ENCODE measurements around the gene QRFPR. TPM values are rescaled to one million over a fixed set of nuclear protein-coding genes. Genes with fewer than 3 reads are reported as not detected.
"Not testable (repeated sequence)": the region's sequence is repeated elsewhere in the genome, so short reads cannot be mapped to it uniquely, and the experiment has no call there.

The QRFPR gene
- total and polyA plus RNA-seq, 2 of the 8 experiments (the other 6 are each of a cell fraction or from before 2014, with no cell fraction given), result 1.0 to 2.9 TPM

DNA sequence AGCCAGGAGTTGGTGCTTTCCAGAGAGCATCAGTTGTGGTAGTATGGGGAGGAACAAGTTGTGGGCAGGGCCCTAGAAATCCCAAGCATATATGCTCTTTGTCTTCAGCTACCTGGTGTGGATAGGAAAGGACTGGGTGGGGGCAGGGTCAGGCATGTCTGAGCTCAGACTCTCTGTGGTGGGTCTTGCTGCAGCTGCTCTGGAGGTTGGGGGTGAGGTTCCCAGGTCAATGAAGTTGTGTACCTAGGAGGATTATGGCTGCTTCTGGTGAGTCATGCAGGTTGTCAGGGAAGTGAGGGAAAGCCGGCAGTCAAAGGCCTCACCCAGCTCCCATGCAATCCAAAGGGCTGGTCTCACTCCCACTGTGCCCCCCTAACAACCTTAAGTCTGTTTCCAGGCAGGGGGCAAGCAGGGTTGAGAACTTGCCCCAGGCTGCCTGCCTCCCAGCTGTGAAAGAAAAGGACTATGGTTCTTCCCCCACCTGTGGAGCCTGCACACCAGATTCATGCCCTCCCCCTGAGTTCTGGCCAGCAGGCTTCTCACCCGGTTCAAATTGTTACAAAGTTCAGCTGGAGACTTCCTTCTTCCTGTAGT, 30.4 kb upstream of the QRFPR start (continued):
- TF ChIP-seq, protein P1, sequence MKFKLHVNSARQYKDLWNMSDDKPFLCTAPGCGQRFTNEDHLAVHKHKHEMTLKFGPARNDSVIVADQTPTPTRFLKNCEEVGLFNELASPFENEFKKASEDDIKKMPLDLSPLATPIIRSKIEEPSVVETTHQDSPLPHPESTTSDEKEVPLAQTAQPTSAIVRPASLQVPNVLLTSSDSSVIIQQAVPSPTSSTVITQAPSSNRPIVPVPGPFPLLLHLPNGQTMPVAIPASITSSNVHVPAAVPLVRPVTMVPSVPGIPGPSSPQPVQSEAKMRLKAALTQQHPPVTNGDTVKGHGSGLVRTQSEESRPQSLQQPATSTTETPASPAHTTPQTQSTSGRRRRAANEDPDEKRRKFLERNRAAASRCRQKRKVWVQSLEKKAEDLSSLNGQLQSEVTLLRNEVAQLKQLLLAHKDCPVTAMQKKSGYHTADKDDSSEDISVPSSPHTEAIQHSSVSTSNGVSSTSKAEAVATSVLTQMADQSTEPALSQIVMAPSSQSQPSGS (IDR thresholded peaks at IDR 0.05; ENCODE audit: low read length), result no peak
- no peak for TF ChIP-seq SIRT6 (IDR thresholded peaks at IDR 0.05; ENCODE audit: low read length)

GRCh38 chr4:121408567-121408966, 27.7 kb upstream of the QRFPR start:
- WGBS, 2 experiments (ENCODE audit: extremely low coverage in 1 of 2, insufficient coverage in 1 of 2, insufficient read length in 1 of 2, insufficient replicate concordance in 2 of 2, low coverage in 1 of 2, low lambda C conversion rate in 2 of 2, missing lambda C conversion rate in 1 of 2), result 83% methylated on average over 2 of the region's 2 CpGs; no CpG with 5 or more reads in 1 of the 2 experiments
- H3K4me1 ChIP-seq (replicated peaks in 1 of 4; ENCODE audit: control insufficient read depth in 3 of 4, insufficient read depth in 4 of 4, low read length in 3 of 4), result not testable (repeated sequence)
- CTCF ChIA-PET (ENCODE audit: partially characterized antibody), result interaction anchor here (0.6 to 1.5 kb wide), 2 partner anchors 15 to 76 kb away, joined by 3 read pairs; no protein-coding TSS in a partner anchor

More at GRCh38 chr4:121408567-121408966, 27.7 kb upstream of the QRFPR start:
- H3K9me3 ChIP-seq (ENCODE audit: insufficient read depth in 2 of 2, low read depth in 1 of 2, low read length in 1 of 2); H2BK15ac ChIP-seq (ENCODE audit: low read length); H3K18ac ChIP-seq (ENCODE audit: extremely low read depth, low read length); FAIRE-seq; H3K27ac ChIP-seq (ENCODE audit: low read depth, low read length); H3K4me2 ChIP-seq (ENCODE audit: insufficient read depth in 1 of 2, low read depth in 2 of 2, low read length in 2 of 2); H3K23ac ChIP-seq (ENCODE audit: insufficient read length); H3K27me3 ChIP-seq (replicated peaks in 1 of 4; ENCODE audit: control insufficient read depth in 3 of 4, extremely low read depth in 1 of 4, insufficient read depth in 3 of 4, low read length in 3 of 4); POLR2A ChIA-PET (ENCODE audit: partially characterized antibody); H2AFZ ChIP-seq (ENCODE audit: low read length); H3K9ac ChIP-seq (replicated peaks in 1 of 4; ENCODE audit: extremely low read depth in 1 of 4, low read depth in 3 of 4, low read length in 3 of 4); DNase-seq (ENCODE audit: low read depth in 1 of 2, low spot score in 2 of 2); H2BK12ac ChIP-seq (ENCODE audit: low read depth, low read length); H2AK5ac ChIP-seq (ENCODE audit: low read depth, low read length); H3K14ac ChIP-seq (ENCODE audit: insufficient read length); H4K8ac ChIP-seq (ENCODE audit: extremely low read depth, insufficient read depth, low read length); H3K4me3 ChIP-seq (ENCODE audit: extremely low read depth in 1 of 4, insufficient read depth in 2 of 4, low read depth in 3 of 4, low read length in 4 of 4); H4K20me1 ChIP-seq (replicated peaks in 1 of 2; ENCODE audit: control insufficient read depth in 1 of 2, insufficient read depth in 2 of 2, low read length in 2 of 2); H4K5ac ChIP-seq (ENCODE audit: insufficient read length, low read depth, low read length); H3K4ac ChIP-seq (replicated peaks; ENCODE audit: insufficient read length, low read depth, low read length); H3K79me1 ChIP-seq (ENCODE audit: low read depth, low read length); H3K36me3 ChIP-seq (ENCODE audit: control insufficient read depth in 2 of 4, insufficient read depth in 4 of 4, low read length in 3 of 4); H2BK20ac ChIP-seq (ENCODE audit: low read length); H3K56ac ChIP-seq (replicated peaks; ENCODE audit: insufficient read length, low read depth, low read length); H2BK120ac ChIP-seq (replicated peaks; ENCODE audit: low read depth, low read length); H2BK5ac ChIP-seq (ENCODE audit: low read depth, low read length); H3K23me2 ChIP-seq (ENCODE audit: low read depth, low read length); H4K91ac ChIP-seq (replicated peaks; ENCODE audit: insufficient read length, low read length); H3K79me2 ChIP-seq (ENCODE audit: control insufficient read depth in 1 of 2, insufficient read depth in 2 of 2, low read length in 2 of 2): not testable (repeated sequence)
